Gastroesophageal sphincter (tissue), 3 donors: Measurements from ENCODE around the gene RSU1.

Experiments used
- EP300 ChIP-seq: sonication (generic); formaldehyde crosslinking; IDR thresholded peaks from one replicate; pipeline ENCODE4 v1.6.1; 2017; ENCODE audit warnings: antibody characterized with exemption, mild to moderate bottlenecking
- POLR2A ChIP-seq, 2 donors: fragments of 450-650 bp; IDR thresholded peaks; one replicate each; pipeline ENCODE4 v1.6.1; 2017; ENCODE audit warnings: antibody characterized with exemption in 2 of 2, mild to moderate bottlenecking in 2 of 2, moderate library complexity in 1 of 2
- TF ChIP-seq, protein P1 (sequence below), 4 experiments: fragments of 200-600 bp in 2 of 4; fragments of 450-650 bp in 2 of 4; sonication (generic) in 1 of 4; IDR thresholded peaks; one replicate each; pipeline ENCODE4 v1.5.1; 2017 to 2019; ENCODE audit warnings: antibody characterized with exemption in 4 of 4, mild to moderate bottlenecking in 2 of 4, moderate library complexity in 2 of 4

- TF ChIP-seq, protein P1, sequence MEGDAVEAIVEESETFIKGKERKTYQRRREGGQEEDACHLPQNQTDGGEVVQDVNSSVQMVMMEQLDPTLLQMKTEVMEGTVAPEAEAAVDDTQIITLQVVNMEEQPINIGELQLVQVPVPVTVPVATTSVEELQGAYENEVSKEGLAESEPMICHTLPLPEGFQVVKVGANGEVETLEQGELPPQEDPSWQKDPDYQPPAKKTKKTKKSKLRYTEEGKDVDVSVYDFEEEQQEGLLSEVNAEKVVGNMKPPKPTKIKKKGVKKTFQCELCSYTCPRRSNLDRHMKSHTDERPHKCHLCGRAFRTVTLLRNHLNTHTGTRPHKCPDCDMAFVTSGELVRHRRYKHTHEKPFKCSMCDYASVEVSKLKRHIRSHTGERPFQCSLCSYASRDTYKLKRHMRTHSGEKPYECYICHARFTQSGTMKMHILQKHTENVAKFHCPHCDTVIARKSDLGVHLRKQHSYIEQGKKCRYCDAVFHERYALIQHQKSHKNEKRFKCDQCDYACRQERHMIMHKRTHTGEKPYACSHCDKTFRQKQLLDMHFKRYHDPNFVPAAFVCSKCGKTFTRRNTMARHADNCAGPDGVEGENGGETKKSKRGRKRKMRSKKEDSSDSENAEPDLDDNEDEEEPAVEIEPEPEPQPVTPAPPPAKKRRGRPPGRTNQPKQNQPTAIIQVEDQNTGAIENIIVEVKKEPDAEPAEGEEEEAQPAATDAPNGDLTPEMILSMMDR (IDR thresholded peaks at IDR 0.05) = no peak
- TF ChIP-seq POLR2A (IDR thresholded peaks at IDR 0.05) (no peak), EP300 (no peak)
Measured at GRCh38 chr10:16776896-16777295, 40.3 kb downstream of the RSU1 start.
